ENCODE data around the gene MAP2K7. TPM values are rescaled to one million over a fixed set of nuclear protein-coding genes. Genes with fewer than 3 reads are reported as not detected.

Gene MAP2K7
- total RNA-seq, 1 donor = 10.2 TPM

DNA sequence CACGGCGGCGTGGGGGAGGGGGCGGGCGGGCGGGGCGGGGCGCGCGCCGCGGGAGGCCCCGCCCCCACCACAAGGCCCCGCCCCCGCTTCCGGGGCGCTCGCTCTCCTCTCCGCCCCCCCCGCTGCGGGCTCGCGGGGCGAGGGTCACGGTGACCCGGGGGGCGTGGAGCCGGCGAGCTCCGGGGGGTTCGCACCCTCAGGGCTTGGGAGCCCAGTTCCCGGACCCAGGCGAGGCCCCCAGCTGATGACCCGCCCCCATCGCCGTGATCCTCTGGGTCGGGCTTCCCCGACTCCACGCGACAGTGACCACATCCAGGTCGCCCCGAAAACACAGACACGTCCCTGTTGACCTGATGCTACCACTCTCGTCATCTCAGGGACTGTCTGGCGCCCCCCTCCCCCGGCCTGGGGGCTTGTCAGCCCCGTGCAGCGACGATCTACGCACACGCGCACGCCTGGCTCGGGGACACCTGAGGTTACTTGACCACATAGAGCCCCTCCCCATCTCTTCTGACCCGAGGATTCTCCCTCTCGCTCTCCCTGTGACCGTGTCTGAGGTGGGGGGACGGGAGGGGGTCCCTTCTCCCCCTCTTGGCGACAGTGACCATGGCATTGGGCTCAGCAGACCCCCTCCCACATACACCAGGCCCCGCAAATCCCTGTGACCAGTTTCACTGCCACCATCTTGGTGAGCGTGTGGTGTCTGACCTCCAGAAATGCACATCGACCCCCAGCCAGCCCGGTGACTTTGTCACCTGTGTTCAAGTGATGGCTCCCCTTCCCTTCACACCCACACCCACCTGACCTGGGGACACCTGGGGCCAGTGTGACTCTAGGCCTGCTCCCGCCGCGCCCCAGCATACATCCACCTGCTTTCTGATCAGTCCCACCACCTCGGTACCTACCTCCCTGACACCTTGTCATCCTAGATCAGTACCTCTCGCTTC is 670 bp downstream of the MAP2K7 start:
- no peak for DNase-seq (ENCODE audit: low read depth)
- TF ChIP-seq, protein P1, sequence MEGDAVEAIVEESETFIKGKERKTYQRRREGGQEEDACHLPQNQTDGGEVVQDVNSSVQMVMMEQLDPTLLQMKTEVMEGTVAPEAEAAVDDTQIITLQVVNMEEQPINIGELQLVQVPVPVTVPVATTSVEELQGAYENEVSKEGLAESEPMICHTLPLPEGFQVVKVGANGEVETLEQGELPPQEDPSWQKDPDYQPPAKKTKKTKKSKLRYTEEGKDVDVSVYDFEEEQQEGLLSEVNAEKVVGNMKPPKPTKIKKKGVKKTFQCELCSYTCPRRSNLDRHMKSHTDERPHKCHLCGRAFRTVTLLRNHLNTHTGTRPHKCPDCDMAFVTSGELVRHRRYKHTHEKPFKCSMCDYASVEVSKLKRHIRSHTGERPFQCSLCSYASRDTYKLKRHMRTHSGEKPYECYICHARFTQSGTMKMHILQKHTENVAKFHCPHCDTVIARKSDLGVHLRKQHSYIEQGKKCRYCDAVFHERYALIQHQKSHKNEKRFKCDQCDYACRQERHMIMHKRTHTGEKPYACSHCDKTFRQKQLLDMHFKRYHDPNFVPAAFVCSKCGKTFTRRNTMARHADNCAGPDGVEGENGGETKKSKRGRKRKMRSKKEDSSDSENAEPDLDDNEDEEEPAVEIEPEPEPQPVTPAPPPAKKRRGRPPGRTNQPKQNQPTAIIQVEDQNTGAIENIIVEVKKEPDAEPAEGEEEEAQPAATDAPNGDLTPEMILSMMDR (IDR thresholded peaks at IDR 0.05; ENCODE audit: insufficient read depth, low read length) = no peak
- peak overlapping the region; percentile 88 for H3K4me3 ChIP-seq (ENCODE audit: low read depth, low read length)

DNA sequence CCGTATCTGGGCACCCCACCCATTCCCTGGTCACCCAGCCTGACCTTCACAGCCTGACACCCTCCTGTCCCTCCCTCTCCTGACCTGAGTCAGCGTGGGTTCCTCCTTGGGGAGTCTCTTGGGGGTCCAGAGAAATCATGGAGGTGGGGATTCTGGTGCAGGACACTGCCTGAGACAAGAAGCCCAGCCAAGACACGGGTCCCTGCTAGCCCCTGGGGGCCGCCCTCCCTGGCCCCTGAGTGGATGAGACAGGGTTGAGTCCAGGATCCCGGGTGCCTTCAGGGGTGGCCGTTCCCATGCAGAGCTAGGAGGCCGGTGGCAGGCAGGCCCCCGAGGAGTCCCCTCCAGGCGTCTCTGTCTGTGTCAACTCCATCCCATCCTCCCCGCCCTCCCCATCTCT is 1.6 kb downstream of the MAP2K7 start:
- no peak for DNase-seq (ENCODE audit: low read depth)
- TF ChIP-seq, protein P1 (IDR thresholded peaks at IDR 0.05; ENCODE audit: insufficient read depth, low read length) = no peak
- H3K4me3 ChIP-seq (ENCODE audit: low read depth, low read length) = peak overlapping the region; percentile 88

DNA sequence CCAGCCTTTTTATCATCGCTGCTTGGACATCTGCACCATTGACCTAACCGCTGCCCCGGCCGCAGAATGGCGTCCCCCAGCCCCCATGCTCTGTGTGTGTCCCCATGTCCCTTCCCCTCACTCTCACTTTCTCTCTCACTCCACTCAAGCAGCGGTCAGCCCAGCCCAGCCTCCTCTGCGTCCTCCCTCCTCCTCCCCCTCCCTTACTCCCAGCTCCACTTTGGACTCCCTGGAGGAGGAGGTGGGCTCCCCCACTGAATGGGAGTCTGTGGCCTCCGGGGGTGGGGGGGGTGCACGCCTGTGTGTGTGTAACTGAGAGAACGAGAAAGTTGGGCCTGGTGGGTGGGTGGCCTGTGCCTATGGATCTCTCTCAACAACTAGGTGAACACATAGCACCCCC is 2.2 kb downstream of the MAP2K7 start:
- TF ChIP-seq, protein P1 (IDR thresholded peaks at IDR 0.05; ENCODE audit: insufficient read depth, low read length) = no peak
- no peak overlapping the region for H3K4me3 ChIP-seq (ENCODE audit: low read depth, low read length)
- no peak for DNase-seq (ENCODE audit: low read depth)

GRCh38 chr19:7907122-7907521 is 3.4 kb downstream of the MAP2K7 start:
- no peak overlapping the region for H3K4me3 ChIP-seq (ENCODE audit: low read depth, low read length)
- TF ChIP-seq, protein P1 (IDR thresholded peaks at IDR 0.05; ENCODE audit: insufficient read depth, low read length) = no peak
- no peak for DNase-seq (ENCODE audit: low read depth)

DNA sequence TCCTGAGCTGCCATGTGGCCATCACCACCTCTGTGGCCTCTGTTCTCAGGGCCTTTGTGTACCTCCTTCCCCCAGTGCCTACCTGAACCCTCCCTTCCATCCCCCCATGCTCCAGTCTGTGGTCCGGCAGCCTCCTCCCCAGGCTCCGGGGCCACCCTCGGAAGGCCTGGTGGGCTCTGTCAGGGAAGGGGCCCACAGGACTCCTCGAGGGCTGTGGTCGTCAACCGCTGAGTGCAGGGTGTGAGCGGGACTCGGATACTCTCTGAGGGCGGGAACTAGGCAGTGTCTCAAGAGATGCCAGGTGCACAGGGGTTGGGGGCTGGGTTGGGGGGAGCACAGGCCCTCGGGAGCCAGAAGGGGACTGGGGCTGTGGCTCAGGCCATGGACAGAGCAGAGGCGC is 3.9 kb downstream of the MAP2K7 start:
- DNase-seq (ENCODE audit: low read depth) = no peak

GRCh38 chr19:7908078-7908699 is 4.5 kb downstream of the MAP2K7 start:
- TF ChIP-seq, protein P1 (IDR thresholded peaks at IDR 0.05; ENCODE audit: insufficient read depth, low read length) = no peak
- no peak overlapping the region for H3K4me3 ChIP-seq (ENCODE audit: low read depth, low read length)
- no peak for DNase-seq (ENCODE audit: low read depth)

More for the DNA sequence above, 3.9 kb downstream of the MAP2K7 start:
- TF ChIP-seq, protein P1 (IDR thresholded peaks at IDR 0.05; ENCODE audit: insufficient read depth, low read length) = no peak
- no peak overlapping the region for H3K4me3 ChIP-seq (ENCODE audit: low read depth, low read length)

Data from fibroblast of the aortic adventitia (primary cell).